Measurements from ENCODE around the gene CAMSAP3.

DNA sequence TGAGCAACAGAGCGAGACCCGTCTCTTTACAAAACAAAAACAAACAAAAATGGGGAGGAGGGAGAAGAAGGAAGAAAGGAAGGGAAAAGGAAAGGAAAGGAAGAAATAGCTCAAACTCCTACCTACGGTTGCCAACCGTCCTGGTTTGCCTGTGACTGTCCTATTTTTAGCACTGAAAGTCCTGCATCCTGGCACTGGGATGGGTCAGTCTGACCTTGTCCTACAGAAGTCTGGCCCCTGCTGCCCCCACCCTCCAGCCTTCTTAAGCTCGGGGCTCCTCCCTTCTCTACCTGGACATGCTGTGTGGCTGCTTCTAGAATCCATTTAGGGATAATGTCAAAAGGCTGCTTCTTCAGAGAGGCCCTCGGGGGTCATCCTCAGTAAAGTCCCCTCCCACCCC lies 40.0 kb downstream of the CAMSAP3 start:
- TF ChIP-seq, protein P1, sequence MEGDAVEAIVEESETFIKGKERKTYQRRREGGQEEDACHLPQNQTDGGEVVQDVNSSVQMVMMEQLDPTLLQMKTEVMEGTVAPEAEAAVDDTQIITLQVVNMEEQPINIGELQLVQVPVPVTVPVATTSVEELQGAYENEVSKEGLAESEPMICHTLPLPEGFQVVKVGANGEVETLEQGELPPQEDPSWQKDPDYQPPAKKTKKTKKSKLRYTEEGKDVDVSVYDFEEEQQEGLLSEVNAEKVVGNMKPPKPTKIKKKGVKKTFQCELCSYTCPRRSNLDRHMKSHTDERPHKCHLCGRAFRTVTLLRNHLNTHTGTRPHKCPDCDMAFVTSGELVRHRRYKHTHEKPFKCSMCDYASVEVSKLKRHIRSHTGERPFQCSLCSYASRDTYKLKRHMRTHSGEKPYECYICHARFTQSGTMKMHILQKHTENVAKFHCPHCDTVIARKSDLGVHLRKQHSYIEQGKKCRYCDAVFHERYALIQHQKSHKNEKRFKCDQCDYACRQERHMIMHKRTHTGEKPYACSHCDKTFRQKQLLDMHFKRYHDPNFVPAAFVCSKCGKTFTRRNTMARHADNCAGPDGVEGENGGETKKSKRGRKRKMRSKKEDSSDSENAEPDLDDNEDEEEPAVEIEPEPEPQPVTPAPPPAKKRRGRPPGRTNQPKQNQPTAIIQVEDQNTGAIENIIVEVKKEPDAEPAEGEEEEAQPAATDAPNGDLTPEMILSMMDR (IDR thresholded peaks at IDR 0.05), result no peak
- TF ChIP-seq POLR2AphosphoS5 (IDR thresholded peaks at IDR 0.05), result no peak

Data from prostate gland (tissue), 2 donors.